Activated T-cell treated with anti-CD3 and anti-CD28 coated beads for 4 hours (primary cell): ENCODE results near the gene SUMO2.
"Not testable (repeated sequence)": the region's sequence is repeated elsewhere in the genome, so short reads cannot be mapped to it uniquely, and the experiment has no call there.

ENCODE experiments used
- DNase-seq: peaks from one replicate; pipeline ENCODE4 v3.0.0-alpha.2; 2020

The SUMO2 gene

GRCh38 chr17:75182569-75183436, at the start of gene SUMO2:
Gene SUMO2, minus strand, starts transcription at chr17:75182959. Its CDS starts 125 bp downstream, at chr17:75182834.
- peak; percentile 93 for DNase-seq

GRCh38 chr17:75231741-75232464, 49.1 kb upstream of the SUMO2 start:
- no peak for DNase-seq

GRCh38 chr17:75231071-75231470, 48.3 kb upstream of the SUMO2 start:
- DNase-seq = no peak

- DNase-seq = no peak
Observed at GRCh38 chr17:75228847-75229246, 46.1 kb upstream of the SUMO2 start.

GRCh38 chr17:75228305-75228704, 45.5 kb upstream of the SUMO2 start:
- no peak for DNase-seq

- DNase-seq = no peak
Observed at GRCh38 chr17:75227729-75228128, 45.0 kb upstream of the SUMO2 start.

- no peak for DNase-seq
Observed at GRCh38 chr17:75225016-75225415, 42.3 kb upstream of the SUMO2 start.

- no peak for DNase-seq
Observed at GRCh38 chr17:75219815-75220214, 37.1 kb upstream of the SUMO2 start.

- DNase-seq = no peak
Observed at GRCh38 chr17:75218131-75218530, 35.4 kb upstream of the SUMO2 start.

- no peak for DNase-seq
Observed at GRCh38 chr17:75209061-75209460, 26.3 kb upstream of the SUMO2 start.

GRCh38 chr17:75208161-75208560, 25.4 kb upstream of the SUMO2 start:
- no peak for DNase-seq

GRCh38 chr17:75207760-75208159, 25.0 kb upstream of the SUMO2 start:
- DNase-seq = no peak

GRCh38 chr17:75207050-75207407, 24.3 kb upstream of the SUMO2 start:
- not testable (repeated sequence) for DNase-seq

GRCh38 chr17:75205793-75206163, 23.0 kb upstream of the SUMO2 start:
- no peak for DNase-seq

GRCh38 chr17:75205037-75205792, 22.5 kb upstream of the SUMO2 start, which contains the start of gene NUP85:
Gene NUP85, plus strand, starts transcription at chr17:75205679. Its CDS starts 83 bp downstream, at chr17:75205762.
- DNase-seq = peak; percentile 89

- no peak for DNase-seq
Observed at GRCh38 chr17:75199886-75200618, 17.3 kb upstream of the SUMO2 start.

- DNase-seq = no peak
Observed at GRCh38 chr17:75194879-75195278, 12.1 kb upstream of the SUMO2 start.

- DNase-seq = no peak
Observed at GRCh38 chr17:75191584-75191983, 8.8 kb upstream of the SUMO2 start.

- no peak for DNase-seq
Observed at GRCh38 chr17:75188614-75189013, 5.9 kb upstream of the SUMO2 start.

- DNase-seq = no peak
Observed at GRCh38 chr17:75183999-75184884, 1.5 kb upstream of the SUMO2 start.

GRCh38 chr17:75182319-75182568, 515 bp downstream of the SUMO2 start:
- DNase-seq = no peak
